Lung (tissue), 12 donors: ENCODE data around the gene TRPM7. TPM values are rescaled to one million over a fixed set of nuclear protein-coding genes. Genes with fewer than 3 reads are reported as not detected.

Experiments used
- ATAC-seq: fragments of 200-7000 bp; cut with Tn5 transposase; one replicate; pipeline ENCODE4 v1.9.1; 2020; ENCODE audit warnings: moderate number of reproducible peaks; ENCODE audit not compliant: insufficient read depth, low FRiP score
- DNase-seq, 3 donors: peaks; one replicate each; pipeline ENCODE4 v3.0.0-alpha.2; 2013 to 2017
- H3K27ac ChIP-seq, 2 donors: one replicate each; pipeline ENCODE4 v1.5.1; 2013; ENCODE audit warnings: mild to moderate bottlenecking in 2 of 2, moderate library complexity in 2 of 2, control low read depth in 1 of 2, inconsistent platforms in 1 of 2, low read depth in 1 of 2, low read length in 1 of 2
- H3K27me3 ChIP-seq, 3 donors: one replicate each; pipeline ENCODE4 v1.5.1; 2013; ENCODE audit warnings: low read length in 2 of 3; ENCODE audit not compliant: control insufficient read depth in 3 of 3, insufficient read depth in 3 of 3
- H3K36me3 ChIP-seq, 4 donors: one replicate each; pipeline ENCODE4 v1.5.1; 2013; ENCODE audit warnings: low read length in 4 of 4, mild to moderate bottlenecking in 1 of 4, moderate library complexity in 1 of 4; ENCODE audit not compliant: control insufficient read depth in 4 of 4, insufficient read depth in 4 of 4
- H3K4me1 ChIP-seq, 5 donors: one replicate each; pipeline ENCODE4 v1.5.1; 2013; ENCODE audit warnings: low read length in 5 of 5, mild to moderate bottlenecking in 2 of 5, moderate library complexity in 1 of 5; ENCODE audit not compliant: control insufficient read depth in 5 of 5, insufficient read depth in 5 of 5
- H3K4me3 ChIP-seq: one replicate; pipeline ENCODE4 v1.5.1; 2013; ENCODE audit warnings: mild to moderate bottlenecking, control low read depth, moderate library complexity
- H3K9ac ChIP-seq, 2 donors: one replicate each; pipeline ENCODE4 v1.5.1; 2013; ENCODE audit warnings: low read length in 2 of 2, control low read depth in 1 of 2; ENCODE audit not compliant: insufficient read depth in 1 of 2
- H3K9me3 ChIP-seq, 4 donors: one replicate each; pipeline ENCODE4 v1.5.1; 2013; ENCODE audit warnings: low read length in 3 of 4, mild to moderate bottlenecking in 1 of 4, moderate library complexity in 1 of 4; ENCODE audit not compliant: control insufficient read depth in 4 of 4, insufficient read depth in 3 of 4
- WGBS, 2 donors: extraction: QIAGEN DNeasy Blood & Tissue Kit; methylation state at CpG; one replicate each; pipeline ENCODE4 v1.1.7; 2013; 5-methylcytosine and 5-hydroxymethylcytosine counted together
- polyA plus RNA-seq, 2 donors: library from polyadenylated mRNA; stranded (reverse); fragments of 200-250 nt; gene quantifications; one replicate each; pipeline ENCODE4 v1.2.1, GENCODE V29; 2013
- total RNA-seq, 2 donors: library from RNA; depleted of rRNA in 1 of 2; stranded (reverse); fragments of >200 nt in 1 of 2; gene quantifications; one replicate each; pipeline ENCODE4 v1.2.1, GENCODE V29; 2014 to 2021
- TF ChIP-seq, protein P1 (sequence below): IDR thresholded peaks from 2 replicates; pipeline ENCODE4 v1.5.1; 2012; ENCODE audit warnings: mild to moderate bottlenecking; ENCODE audit errors: control extremely low read depth, extremely low read depth
- donor health status: control.
- donor health status: control.
- donor health status: Bipolar disorder and iron deficiency.
- donor health status: healthy.
- donor health status: DM: yes; HTN: yes; CAD: no.

Gene TRPM7
- total and polyA plus RNA-seq, 4 donors = 9.1 to 77.7 (median 20.7) TPM

GRCh38 chr15:50563756-50564155 is 122.8 kb downstream of the TRPM7 start:
- Histone ChIP-seq H3K27me3 (no peaks in the 10 kb centered on the region), H3K4me3 (no peak overlapping the region), H3K36me3 (peaks cover 7 to 19% (median 16%) of the 10 kb centered on the region in 4 donors), H3K4me1 (no peaks in the 10 kb centered on the region), H3K27ac (no peak overlapping the region), H3K9me3 (no peaks in the 10 kb centered on the region), H3K9ac (no peak overlapping the region)
- no peak for DNase-seq
- WGBS, 2 donors = 96 to 98% methylated on average over 4 of the region's 4 CpGs
- no peak for ATAC-seq
- TF ChIP-seq, protein P1, sequence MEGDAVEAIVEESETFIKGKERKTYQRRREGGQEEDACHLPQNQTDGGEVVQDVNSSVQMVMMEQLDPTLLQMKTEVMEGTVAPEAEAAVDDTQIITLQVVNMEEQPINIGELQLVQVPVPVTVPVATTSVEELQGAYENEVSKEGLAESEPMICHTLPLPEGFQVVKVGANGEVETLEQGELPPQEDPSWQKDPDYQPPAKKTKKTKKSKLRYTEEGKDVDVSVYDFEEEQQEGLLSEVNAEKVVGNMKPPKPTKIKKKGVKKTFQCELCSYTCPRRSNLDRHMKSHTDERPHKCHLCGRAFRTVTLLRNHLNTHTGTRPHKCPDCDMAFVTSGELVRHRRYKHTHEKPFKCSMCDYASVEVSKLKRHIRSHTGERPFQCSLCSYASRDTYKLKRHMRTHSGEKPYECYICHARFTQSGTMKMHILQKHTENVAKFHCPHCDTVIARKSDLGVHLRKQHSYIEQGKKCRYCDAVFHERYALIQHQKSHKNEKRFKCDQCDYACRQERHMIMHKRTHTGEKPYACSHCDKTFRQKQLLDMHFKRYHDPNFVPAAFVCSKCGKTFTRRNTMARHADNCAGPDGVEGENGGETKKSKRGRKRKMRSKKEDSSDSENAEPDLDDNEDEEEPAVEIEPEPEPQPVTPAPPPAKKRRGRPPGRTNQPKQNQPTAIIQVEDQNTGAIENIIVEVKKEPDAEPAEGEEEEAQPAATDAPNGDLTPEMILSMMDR = no peak

DNA sequence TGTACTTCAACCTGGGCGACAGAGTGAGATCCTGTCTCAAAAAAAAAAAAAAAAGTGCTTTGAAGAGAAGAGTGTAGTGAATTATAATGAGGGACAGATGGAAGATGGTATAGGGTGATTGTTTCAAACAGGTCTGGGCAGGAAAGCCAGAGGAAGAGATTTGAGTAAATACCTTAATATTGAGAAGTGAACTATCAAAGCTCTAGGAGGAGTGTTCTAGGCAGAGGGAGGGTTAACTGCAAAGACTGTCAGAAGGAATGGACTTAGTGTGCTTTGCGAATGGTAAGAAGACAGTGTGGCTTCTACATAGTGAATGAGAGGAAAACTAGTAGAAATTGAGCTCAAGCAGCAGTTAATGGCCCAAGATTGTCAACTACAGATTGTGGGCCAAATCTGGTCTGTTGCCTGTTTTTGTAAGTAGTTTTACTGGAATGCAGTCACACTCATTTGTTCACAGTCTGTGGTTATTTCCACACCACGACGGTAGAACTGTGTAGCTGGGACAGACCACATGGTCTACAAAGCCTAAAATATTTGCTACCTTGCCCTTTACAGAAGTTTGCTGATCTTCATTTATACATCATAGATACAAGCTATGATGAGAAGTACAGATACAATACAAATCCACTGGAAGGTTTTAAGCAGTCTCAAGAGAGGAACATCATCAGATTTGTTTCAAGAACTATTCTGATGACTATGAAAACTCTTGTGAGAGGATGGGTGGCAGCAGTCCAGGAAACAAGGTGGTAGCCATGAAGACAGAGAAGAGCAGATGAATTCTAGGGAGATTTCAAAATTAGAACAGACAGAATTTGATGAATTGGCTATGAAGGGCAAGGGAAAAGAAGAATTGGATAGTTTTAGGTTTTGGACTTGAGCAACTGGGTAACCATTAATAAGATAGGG is 123.6 kb downstream of the TRPM7 start:
- H3K9me3 ChIP-seq = no peaks in the 10 kb centered on the region
- H3K4me3 ChIP-seq = no peak overlapping the region
- no peak for ATAC-seq
- no peaks in the 10 kb centered on the region for H3K4me1 ChIP-seq
- no peak overlapping the region for H3K9ac ChIP-seq
- H3K36me3 ChIP-seq = peaks cover 7 to 21% (median 15%) of the 10 kb centered on the region in 4 donors
- no peak overlapping the region for H3K27ac ChIP-seq
- TF ChIP-seq, protein P1 = no peak
- H3K27me3 ChIP-seq = no peaks in the 10 kb centered on the region
- no peak for DNase-seq
- 63 to 73% methylated on average over 4 of the region's 4 CpGs for WGBS, 2 donors

DNA sequence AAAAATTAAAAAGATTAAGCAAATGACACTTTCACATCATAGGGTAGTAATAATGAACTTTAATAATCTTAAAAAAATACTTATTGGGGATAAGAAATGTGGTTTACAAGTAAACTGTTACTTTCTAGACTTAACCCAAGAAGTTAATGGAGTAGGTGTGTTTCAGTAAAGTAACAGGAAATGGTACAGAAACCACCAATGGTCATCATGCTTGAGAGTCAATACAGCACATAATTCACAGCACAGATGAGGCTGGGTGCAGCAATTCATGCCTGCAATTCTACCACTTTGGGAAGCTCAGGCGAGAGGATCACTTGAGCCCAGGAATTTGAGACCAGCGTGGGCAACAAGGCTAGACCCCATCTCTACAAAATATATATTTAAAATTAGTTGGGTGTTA is 128.6 kb downstream of the TRPM7 start:
- H3K36me3 ChIP-seq = peaks cover 7 to 20% (median 10%) of the 10 kb centered on the region in 4 donors
- DNase-seq (no peak), ATAC-seq (no peak)
- TF ChIP-seq, protein P1 = no peak
- no peak overlapping the region for H3K9ac ChIP-seq
- no peak overlapping the region for H3K4me3 ChIP-seq
- no peaks in the 10 kb centered on the region for H3K9me3 ChIP-seq
- WGBS, 2 donors = 97 to 98% methylated on average over 2 of the region's 2 CpGs
- no peaks in the 10 kb centered on the region for H3K27me3 ChIP-seq
- no peak overlapping the region for H3K27ac ChIP-seq
- H3K4me1 ChIP-seq = no peaks in the 10 kb centered on the region
